Mesodermal cell (in vitro differentiated cells): ENCODE results near the gene HAP1. TPM values are rescaled to one million over a fixed set of nuclear protein-coding genes. Genes with fewer than 3 reads are reported as not detected.
"Not testable (repeated sequence)": the region's sequence is repeated elsewhere in the genome, so short reads cannot be mapped to it uniquely, and the experiment has no call there.

Experiments used
- H3K27ac ChIP-seq: 2 replicates; pipeline ENCODE4 v1.7.0; 2013; ENCODE audit warnings: mild to moderate bottlenecking, low read depth, low read length, moderate library complexity; ENCODE audit not compliant: severe bottlenecking
- H3K36me3 ChIP-seq: 2 replicates; pipeline ENCODE4 v1.7.1; 2013; ENCODE audit warnings: mild to moderate bottlenecking, low read length, moderate library complexity; ENCODE audit not compliant: control insufficient read depth, insufficient read depth
- H3K4me1 ChIP-seq: one replicate; pipeline ENCODE4 v1.7.1; 2013; ENCODE audit warnings: mild to moderate bottlenecking, low read length; ENCODE audit not compliant: insufficient read depth, control insufficient read depth, poor library complexity, severe bottlenecking
- H3K4me3 ChIP-seq: 2 replicates; pipeline ENCODE4 v1.7.0; 2013; ENCODE audit warnings: low read length, control low read depth, mild to moderate bottlenecking; ENCODE audit not compliant: insufficient read depth, poor library complexity, severe bottlenecking; ENCODE audit errors: extremely low read depth
- H3K9me3 ChIP-seq: 2 replicates; pipeline ENCODE4 v1.7.1; 2013; ENCODE audit warnings: mild to moderate bottlenecking, low read length, moderate library complexity; ENCODE audit not compliant: control insufficient read depth
- WGBS, 2 experiments: methylation state at CpG; one replicate each; pipeline ENCODE4 v1.1.5; 2013; ENCODE audit warnings: missing lambda C conversion rate in 2 of 2; ENCODE audit not compliant: insufficient coverage in 2 of 2; 5-methylcytosine and 5-hydroxymethylcytosine counted together
- polyA plus RNA-seq, 2 experiments: library from polyadenylated mRNA; stranded (reverse); fragments of 50-300 nt; gene quantifications; one replicate each; pipeline ENCODE4 v1.2.3, GENCODE V29; 2013

HAP1 gene
- polyA plus RNA-seq (2013, experiment 1 of 2), result 0.77 TPM
- 0.51 TPM for polyA plus RNA-seq (2013, experiment 2 of 2)

- H3K36me3 ChIP-seq, result no peaks in the 10 kb centered on the region
- peaks cover 2% of the 10 kb centered on the region for H3K4me1 ChIP-seq
- H3K4me3 ChIP-seq, result peak within 1 kb of the TSS; percentile 39
- no peak within 1 kb of the TSS for H3K27ac ChIP-seq
- WGBS, 2 experiments, result 1% methylated on average over 70 to 72 of the region's 77 CpGs
- no peaks in the 10 kb centered on the region for H3K9me3 ChIP-seq
Observed at GRCh38 chr17:41734139-41734948, at the start of gene HAP1. Gene HAP1 (minus strand): TSS chr17:41734643. CDS start chr17:41734634, 9 bp downstream.

GRCh38 chr17:41782142-41782541, 47.7 kb upstream of the HAP1 start:
- WGBS, 2 experiments, result 88 to 100% methylated on average over 3 to 4 of the region's 4 CpGs
- no peak overlapping the region for H3K4me3 ChIP-seq
- peak overlapping the region; percentile 16 for H3K27ac ChIP-seq
- H3K4me1 ChIP-seq, result peaks cover 37% of the 10 kb centered on the region
- H3K9me3 ChIP-seq, result no peaks in the 10 kb centered on the region
- peaks cover 39% of the 10 kb centered on the region for H3K36me3 ChIP-seq

- peak overlapping the region; percentile 16 for H3K27ac ChIP-seq
- peaks cover 42% of the 10 kb centered on the region for H3K4me1 ChIP-seq
- no peaks in the 10 kb centered on the region for H3K9me3 ChIP-seq
- 93 to 94% methylated on average over 10 to 12 of the region's 13 CpGs for WGBS, 2 experiments
- peaks cover 44% of the 10 kb centered on the region for H3K36me3 ChIP-seq
- H3K4me3 ChIP-seq, result no peak overlapping the region
Observed at GRCh38 chr17:41781404-41782110, 47.1 kb upstream of the HAP1 start.

- peaks cover 56% of the 10 kb centered on the region for H3K4me1 ChIP-seq
- 100% methylated on average over 1 of the region's 1 CpG; no CpG with 5 or more reads in 1 of the 2 experiments for WGBS, 2 experiments
- no peak overlapping the region for H3K4me3 ChIP-seq
- no peaks in the 10 kb centered on the region for H3K9me3 ChIP-seq
- peaks cover 58% of the 10 kb centered on the region for H3K36me3 ChIP-seq
- H3K27ac ChIP-seq, result no peak overlapping the region
Observed at GRCh38 chr17:41779954-41780353, 45.5 kb upstream of the HAP1 start.

- Histone ChIP-seq H3K27ac (peak overlapping the region; percentile 75), H3K4me3 (no peak overlapping the region), H3K4me1 (peaks cover 52% of the 10 kb centered on the region), H3K36me3 (peaks cover 51% of the 10 kb centered on the region), H3K9me3 (no peaks in the 10 kb centered on the region)
- WGBS, 2 experiments, result 79 to 89% methylated on average over 6 to 7 of the region's 12 CpGs
Observed at GRCh38 chr17:41777574-41778188, 43.2 kb upstream of the HAP1 start.

- H3K4me3 ChIP-seq, result no peak overlapping the region
- peak overlapping the region; percentile 75 for H3K27ac ChIP-seq
- H3K4me1 ChIP-seq, result peaks cover 55% of the 10 kb centered on the region
- H3K36me3 ChIP-seq, result peaks cover 55% of the 10 kb centered on the region
- 75 to 87% methylated on average over 2 to 4 of the region's 4 CpGs for WGBS, 2 experiments
- H3K9me3 ChIP-seq, result no peaks in the 10 kb centered on the region
Observed at GRCh38 chr17:41777157-41777573, 42.7 kb upstream of the HAP1 start.

GRCh38 chr17:41776262-41776900, 41.9 kb upstream of the HAP1 start:
- H3K27ac ChIP-seq, result peak overlapping the region; percentile 49
- 92 to 93% methylated on average over 9 to 14 of the region's 14 CpGs for WGBS, 2 experiments
- H3K4me1 ChIP-seq, result peaks cover 50% of the 10 kb centered on the region
- H3K36me3 ChIP-seq, result peaks cover 55% of the 10 kb centered on the region
- not testable (repeated sequence) for H3K4me3 ChIP-seq, H3K9me3 ChIP-seq

- Histone ChIP-seq H3K27ac (peak overlapping the region; percentile 49), H3K36me3 (peaks cover 57% of the 10 kb centered on the region), H3K4me3 (no peak overlapping the region), H3K9me3 (no peaks in the 10 kb centered on the region), H3K4me1 (peaks cover 49% of the 10 kb centered on the region)
- 75 to 76% methylated on average over 7 to 12 of the region's 12 CpGs for WGBS, 2 experiments
Observed at GRCh38 chr17:41775394-41776226, 41.2 kb upstream of the HAP1 start.

- H3K27ac ChIP-seq, result peak overlapping the region; percentile 68
- peaks cover 68% of the 10 kb centered on the region for H3K36me3 ChIP-seq
- no peaks in the 10 kb centered on the region for H3K9me3 ChIP-seq
- WGBS, 2 experiments, result 67 to 72% methylated on average over 3 of the region's 8 CpGs
- H3K4me1 ChIP-seq, result peaks cover 49% of the 10 kb centered on the region
- no peak overlapping the region for H3K4me3 ChIP-seq
Observed at GRCh38 chr17:41773731-41774193, 39.3 kb upstream of the HAP1 start.
